NCI-H2196 treated with DMSO at 0.1 percent for 48 hours (cell line): Measurements from ENCODE around the gene KCNA10.

Source experiments
- DNase-seq: peaks from one replicate; lab custom pipeline; 2025; ENCODE audit not compliant: unreplicated experiment; lab: John Stamatoyannopoulos, UW

The KCNA10 gene

DNA sequence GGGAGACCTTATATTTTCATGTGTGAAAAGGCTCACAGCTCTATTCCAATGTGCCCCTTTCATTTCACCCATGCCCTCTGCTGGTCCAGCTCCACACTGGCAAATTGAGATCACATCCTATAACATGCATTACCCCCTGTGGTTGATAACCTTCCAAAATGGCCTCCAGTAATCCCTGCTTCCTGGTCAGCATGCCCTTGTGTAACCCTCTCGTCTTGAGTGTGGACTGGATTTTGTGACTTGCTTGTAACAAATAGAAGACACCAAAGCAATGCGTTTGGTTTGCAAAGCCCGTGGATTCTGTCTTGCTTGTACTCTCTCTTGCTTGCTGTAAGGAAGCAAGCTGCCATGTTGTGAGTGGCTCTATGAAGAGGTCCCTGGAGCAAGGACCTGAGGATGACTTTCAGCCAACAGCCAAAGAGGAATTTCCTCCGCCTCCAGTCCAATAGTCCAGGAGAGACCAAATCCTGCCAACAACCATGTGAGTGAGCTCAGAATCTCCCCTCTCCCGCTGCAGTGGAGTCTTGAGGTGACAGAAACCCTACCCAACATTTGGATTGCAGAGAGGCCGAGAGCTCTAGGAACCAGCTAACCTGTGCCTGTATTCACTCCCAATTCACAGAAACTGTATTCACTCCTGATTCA lies 17.4 kb downstream of the KCNA10 start:
- DNase-seq = no peak

DNA sequence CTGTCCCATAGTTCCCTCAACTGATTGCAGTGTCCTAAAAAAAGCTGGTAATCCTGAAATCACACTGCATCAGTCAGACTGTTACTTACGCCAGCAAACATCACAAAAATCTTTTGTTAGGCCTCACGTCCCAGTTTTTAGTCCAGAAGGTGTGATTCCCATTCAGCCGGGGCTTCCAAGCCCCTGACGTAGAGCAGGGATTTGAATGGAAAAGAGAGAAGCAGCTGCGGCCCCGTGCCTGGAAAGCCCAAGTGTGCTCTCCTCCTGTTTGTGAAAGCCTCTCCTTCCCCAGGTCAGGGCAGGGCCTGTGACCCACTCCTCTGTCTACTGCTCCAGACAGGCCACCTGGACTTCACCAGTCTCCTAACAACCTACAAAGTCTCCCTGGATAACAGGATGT lies 20.7 kb downstream of the KCNA10 start:
- no peak for DNase-seq

DNA sequence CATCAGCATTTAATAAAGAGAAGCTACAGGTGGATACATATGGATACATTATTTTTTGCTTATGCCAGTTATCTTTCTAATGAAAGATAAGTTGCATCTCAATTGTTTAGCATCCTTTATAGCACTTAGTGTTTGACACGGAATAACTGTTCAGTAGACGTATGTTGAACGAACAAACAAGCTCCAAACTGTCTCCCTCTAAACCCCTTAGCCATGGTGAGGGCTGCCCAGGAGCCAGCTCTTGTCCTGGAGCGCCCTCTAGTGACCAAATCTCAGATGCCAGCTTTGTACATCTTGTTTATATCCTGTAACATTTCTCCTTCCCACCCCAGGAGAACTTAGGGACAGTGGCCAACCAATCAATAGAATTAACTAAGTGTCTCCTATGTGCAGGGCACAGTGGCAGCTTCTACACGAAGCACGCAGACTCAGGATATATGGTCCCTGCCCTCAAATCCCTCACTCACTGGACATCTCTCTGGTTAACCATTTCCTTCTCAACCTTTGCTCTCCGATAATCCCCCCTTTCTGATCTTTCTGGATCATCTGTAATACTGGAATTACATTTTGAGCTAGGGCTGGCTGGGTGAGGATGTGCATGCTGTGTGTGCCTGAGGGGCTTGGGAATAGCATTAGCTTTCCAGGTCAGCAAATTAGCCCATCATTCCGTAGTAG lies 22.9 kb downstream of the KCNA10 start:
- DNase-seq = peak; percentile 50

DNA sequence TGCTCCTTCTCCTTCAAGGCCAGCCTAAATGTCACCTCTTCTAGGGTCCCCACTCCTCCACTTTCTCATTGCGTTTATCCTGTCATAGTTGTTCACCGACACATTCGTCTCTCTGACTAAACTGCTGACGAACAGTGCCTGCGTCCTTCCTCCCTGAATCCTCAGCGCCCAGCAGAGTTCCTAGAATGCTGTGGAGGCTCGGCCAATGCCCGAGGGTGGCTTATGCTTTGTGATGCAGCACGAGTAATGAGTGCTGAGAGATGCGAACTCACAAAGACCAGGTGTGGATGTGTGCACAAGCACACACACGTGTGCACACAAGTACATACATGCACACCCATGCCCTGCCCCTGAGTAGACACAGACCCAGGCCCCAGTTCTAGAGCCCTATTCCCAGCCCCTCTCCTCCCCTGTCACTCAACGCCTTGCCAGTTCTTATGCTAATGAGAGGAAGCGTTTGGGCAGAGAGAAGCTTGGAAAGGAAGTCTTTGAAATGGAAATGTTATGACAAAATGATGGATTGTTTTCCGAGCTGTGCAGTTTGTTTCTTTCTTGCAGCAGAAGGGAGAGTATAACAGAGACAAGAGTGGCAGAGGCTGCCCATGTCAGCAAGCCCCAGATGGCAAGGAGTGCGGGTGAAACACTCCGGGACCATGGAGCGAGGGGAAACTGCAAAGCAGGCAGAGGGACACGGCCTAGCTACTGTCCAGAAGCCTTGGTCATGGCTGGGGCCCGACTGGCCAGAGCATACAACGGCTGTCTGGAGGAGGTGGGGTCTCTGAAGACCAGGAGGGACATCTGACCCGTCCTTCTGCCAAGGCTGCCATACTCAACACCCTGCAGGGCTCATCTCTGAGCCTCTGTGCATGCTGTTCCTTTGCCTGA lies 24.2 kb downstream of the KCNA10 start:
- no peak for DNase-seq

DNA sequence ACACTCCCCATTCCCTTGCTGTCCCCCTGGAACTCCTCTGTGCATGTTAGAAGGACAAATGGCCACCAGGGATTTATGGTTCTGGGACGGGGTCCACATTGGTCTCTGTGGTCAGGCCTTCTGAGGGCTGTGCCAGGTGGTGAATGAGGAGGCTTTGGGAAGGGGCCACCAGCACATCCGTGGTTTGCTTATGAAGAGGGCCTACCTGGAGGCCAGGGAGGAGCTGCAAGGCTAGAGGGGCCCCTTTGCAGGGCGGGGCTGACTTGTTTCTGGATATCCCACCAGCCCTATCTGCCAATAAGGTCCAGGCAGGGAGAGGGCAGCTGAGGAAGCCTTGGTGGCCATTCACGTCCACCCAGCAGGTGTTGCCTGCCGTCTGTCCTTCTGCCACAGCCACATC lies 24.9 kb downstream of the KCNA10 start:
- DNase-seq = no peak

DNA sequence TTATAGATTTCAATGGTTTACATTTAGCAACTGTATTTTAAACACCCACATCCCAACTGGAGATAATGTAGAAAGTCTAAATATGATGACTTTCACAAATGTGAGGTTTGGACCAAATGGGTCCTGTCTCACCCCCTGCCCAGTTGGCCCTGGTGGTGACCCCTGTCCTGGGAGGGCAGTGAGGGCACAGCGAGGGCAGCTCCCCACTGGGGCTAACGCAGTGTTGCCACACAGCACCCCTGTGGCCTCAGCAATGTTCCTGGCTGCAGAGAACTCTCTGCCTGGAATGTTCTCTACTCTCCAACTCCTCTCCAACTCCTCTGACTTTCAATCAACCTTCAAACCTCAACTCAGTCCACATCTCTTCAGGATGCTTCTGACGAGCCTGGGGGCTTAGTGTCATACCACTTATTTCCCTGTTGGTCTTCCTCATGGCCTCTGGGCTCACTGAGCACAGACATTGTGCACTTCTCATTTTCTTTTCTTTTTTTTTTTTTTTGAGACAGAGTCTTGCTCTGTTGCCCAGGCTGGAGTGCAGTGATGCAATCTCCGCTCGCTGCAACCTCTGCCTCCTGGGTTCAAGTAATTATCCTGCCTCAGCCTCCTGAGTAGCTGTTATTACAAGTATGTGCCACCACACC lies 25.8 kb downstream of the KCNA10 start:
- no peak for DNase-seq

DNA sequence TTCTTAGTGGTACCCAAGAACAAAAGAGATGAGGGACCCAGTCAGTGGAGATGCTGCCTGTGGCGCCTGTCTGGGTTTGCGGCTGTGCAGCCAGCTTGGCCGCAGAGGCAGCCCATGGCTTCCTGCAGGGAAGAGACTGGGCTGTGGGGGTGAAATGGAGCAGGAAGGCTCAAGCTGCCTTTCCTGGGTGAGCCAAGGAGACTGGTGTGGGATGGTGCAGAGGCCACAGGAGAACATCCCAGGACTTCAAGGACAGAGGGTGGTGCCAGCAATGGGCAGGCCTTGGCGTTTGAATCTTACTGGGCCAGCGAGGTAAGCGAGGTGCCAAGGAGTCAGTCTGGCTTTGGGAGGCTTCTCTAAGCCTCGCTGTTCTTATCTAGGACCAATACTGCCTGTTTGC lies 26.4 kb downstream of the KCNA10 start:
- no peak for DNase-seq

DNA sequence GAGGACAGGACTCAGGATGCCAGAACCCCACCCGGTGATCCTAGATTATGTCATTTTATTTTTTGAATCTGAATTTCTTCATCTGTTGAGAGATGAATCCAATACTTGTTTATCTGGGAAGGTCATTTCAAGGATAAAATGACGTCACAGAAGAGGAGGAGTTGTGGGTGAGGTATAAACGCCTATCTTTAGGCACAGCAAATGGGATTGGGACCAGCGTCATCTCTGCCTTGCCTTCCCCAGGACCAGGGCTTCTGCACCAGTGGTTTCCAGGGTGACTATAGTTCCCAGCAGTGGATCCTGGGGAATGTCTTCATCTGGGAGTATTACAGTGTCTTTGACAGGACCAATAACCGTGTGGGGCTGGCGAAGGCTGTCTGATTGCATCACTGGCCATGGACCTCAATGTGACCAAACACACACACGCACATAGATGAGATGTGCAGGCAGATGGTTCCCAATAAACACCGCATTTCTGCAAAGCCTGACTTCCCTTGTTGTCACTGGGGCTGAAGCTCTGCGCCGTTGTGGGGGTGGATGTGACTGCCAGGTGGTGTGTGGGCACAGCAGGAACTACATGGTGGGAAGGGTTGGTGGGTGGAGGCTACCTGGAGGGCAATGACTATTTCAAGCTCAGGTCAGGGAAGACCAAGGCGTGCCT lies 28.1 kb downstream of the KCNA10 start:
- DNase-seq = no peak

DNA sequence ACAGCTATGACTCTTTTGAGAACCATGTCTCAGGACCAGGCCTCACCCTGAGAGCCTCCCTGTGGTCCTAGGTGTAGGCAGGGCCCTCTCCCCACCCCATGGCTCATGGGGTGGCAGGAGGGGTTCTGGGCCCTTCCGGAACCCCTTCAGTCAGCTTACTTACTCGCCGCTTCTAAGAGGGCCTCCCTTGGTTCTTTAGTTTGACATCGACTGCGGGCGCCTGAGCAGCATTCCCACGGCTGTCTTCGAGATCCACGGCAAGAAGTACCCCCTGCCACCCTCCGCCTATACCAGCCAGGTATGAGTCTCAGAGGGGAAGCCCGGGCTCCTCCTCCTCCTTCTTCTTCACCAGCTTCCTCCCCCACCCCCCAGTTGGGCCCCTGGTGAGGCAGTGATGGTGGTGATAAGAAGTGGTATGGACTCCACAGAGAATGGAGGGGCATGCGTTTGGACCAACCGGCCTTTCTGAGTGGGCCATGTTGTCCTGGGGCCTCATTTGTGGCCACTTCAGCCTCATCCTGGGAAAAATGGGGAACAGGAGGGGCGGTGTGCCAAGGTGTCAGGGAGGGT lies 28.9 kb downstream of the KCNA10 start:
- no peak for DNase-seq

DNA sequence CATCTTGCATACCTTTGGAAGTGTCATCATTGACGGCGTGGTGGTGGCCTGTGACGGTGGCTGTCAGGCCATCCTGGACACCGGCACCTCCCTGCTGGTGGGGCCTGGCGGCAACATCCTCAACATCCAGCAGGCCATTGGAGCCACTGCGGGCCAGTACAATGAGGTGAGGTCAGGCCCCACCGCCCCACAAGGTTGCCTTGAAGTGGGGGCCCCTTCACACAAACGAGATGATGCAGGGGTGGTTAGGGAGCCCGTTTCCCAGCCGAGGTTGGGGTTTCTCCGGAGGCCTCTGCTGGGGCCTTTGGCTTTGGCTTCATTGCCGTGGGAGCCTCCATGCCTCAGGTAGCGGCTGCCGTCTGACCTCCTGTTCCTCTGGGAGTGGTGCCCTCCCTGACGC lies 29.6 kb downstream of the KCNA10 start:
- no peak for DNase-seq

DNA sequence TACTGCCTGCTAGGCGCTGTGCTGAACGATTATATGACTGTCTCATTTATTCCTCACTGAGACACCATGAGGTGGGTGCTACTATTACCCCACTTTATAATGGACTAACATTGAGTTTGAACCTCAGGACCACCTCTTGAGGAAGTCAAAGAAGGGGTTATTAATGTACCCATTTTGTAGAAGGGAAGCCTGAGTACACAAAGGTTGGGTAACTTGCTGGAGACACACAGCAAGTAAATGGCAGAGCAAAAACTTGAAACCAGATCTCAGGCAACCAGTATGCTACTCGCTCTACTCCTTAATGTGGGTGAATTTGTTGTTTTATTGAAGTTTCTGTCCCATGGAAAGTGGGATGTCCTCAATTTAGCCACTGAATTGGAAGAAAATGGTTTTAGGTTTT lies 30.1 kb downstream of the KCNA10 start:
- no peak for DNase-seq

DNA sequence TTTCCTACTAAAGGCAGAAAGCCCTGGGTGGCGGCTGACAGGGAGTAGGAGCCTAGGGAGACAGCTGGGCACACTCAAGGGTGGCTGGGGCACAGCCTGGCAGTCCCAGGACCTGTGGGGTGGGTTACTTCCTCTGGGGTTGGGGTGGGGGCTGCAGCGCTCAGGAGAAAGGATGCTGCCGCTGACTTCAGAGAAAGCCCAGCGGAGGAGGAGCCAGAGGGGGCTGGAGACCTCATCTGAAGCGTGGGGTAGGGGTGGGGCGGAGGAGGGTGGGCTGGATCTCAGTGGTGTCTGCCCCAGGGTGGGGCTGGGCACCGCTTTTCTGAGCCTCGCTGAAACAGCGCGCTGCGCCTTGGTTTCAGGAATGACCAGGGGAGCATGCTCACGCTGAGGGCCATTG lies 30.8 kb downstream of the KCNA10 start:
- no peak for DNase-seq

DNA sequence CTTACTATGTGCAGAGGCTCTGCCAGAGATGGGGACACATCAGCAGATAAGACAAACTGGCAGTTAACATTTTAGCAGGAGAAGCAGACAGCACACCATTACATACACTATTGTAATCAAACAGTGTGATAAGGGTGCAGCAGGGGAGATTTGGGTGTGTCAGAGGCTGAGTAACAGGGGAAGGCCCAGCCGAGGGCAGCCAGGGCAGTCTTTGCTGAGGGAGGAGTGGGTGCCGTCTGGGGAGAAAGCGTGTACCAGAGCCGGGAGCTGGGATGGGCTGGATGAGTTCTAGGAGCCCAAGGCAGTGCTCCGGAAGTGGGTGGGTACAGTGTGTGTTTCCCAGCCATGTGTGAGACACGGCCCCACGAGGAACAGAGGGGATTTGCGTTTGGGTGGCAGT lies 31.2 kb downstream of the KCNA10 start:
- no peak for DNase-seq

DNA sequence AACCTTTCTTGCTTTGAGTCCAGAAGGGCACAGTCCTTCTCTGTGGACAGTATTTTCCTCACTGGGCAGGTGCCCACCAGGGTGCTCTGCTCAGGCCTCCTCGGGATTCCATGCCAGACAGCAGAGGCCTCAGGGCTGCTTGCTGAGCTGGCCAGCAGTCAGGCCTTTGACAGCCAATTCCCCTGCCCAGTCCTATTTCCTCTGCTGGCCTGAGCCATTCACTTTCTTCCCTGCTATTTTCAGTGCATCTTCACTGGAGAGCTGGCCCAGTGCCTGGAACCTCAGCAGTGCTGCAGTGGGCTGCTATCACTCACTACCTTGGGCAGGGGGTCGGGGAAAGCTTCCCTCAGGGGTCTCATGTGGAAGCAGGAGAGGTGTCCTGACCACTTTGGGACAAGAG lies 33.2 kb downstream of the KCNA10 start:
- DNase-seq = no peak

DNA sequence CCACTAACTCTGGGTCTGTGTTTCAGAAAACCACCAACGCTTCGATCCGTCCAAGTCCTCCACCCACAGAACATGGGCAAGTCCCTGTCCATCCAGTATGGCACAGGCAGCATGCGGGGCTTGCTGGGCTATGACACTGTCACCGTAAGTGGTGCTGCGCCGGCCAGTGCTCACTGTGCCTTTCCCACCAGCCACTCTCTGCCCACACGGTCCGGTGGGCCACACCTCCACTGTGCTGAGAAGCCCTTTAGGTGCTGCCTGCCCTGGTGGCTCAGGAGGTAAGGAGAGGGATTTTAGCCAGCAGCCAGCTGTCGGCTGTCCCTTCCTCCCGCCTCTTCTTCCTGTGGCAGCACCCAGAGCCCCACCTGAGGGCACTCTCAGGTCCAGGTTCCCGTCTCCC lies 34.2 kb downstream of the KCNA10 start:
- DNase-seq = no peak

DNA sequence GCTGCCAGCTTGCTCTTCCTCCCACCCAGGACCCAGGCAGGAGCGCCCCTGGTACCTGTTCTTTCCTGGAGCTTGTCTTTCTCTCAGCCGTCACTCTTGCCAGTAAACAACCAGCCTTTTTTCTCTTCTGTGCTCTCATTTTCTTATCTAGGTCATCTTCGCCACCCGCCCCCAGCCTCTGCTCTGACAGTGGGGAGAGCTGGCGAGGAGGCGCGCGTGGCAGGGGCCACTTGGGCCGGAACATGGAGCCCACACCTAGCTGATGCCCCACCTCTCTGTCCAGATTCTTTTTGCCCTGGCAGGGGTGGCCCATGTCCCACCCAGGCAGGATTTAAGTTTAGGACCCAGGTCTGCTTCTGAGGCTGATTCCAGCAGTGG lies 35.7 kb downstream of the KCNA10 start:
- no peak for DNase-seq

DNA sequence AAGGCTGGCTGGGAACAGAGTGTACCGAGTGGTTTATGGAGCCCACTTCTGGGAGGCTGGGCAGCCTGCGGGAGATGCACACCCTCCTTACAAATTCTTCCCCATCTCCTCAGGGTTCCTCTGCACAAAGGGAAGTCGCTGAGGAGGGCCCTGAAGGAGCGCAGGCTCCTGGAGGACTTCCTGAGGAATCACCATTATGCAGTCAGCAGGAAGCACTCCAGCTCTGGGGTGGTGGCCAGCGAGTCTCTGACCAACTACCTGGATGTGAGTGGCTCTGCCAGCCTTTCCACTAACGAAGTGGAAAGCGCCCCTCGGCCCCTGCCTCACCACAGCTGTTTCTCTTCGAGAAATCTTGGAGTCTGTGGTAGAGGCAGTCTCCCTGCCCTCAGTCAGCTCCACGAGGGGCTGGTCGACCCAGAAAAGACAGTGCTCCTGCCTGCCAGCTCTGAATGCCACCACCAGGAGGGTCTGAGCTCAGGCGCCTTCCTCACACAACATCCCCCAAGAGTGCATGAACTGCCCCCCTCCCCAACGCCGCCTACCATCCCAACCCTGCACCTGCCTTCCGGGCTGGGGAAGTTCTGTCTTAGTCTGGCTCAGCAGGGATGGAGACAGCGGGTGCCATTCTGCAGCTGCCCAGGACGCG lies 36.2 kb downstream of the KCNA10 start:
- DNase-seq = no peak

DNA sequence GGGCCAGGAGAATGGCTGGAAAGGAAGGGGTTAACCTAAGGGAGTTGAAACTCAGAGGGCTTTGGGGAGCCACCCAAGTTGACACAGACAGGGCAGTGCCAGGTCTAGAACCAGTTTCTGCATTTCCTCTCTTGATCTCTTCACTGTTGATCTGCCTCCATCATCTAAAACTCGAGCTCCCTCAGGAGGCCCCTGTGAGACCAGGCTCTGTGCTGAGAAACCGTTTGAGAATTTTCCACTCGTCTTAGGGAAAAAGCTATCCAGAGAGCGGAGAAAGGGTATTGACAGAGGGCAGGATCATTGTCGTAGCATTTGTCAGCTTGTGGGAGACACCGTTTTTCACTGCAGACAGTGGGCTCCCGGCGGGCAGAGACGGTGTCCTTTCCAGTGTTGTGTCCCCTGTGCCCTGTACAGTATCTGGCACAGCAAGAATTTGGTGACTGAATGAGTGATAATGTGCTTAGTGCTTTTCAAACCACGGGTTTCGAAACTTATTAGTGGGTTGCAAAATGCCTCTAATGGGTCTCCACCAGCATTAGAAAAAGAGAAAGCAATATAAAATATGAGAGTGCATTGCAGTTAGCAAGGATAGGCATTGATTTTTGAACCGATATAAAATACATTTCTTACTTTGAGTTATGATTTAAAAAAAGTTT lies 36.9 kb downstream of the KCNA10 start:
- DNase-seq = no peak

DNA sequence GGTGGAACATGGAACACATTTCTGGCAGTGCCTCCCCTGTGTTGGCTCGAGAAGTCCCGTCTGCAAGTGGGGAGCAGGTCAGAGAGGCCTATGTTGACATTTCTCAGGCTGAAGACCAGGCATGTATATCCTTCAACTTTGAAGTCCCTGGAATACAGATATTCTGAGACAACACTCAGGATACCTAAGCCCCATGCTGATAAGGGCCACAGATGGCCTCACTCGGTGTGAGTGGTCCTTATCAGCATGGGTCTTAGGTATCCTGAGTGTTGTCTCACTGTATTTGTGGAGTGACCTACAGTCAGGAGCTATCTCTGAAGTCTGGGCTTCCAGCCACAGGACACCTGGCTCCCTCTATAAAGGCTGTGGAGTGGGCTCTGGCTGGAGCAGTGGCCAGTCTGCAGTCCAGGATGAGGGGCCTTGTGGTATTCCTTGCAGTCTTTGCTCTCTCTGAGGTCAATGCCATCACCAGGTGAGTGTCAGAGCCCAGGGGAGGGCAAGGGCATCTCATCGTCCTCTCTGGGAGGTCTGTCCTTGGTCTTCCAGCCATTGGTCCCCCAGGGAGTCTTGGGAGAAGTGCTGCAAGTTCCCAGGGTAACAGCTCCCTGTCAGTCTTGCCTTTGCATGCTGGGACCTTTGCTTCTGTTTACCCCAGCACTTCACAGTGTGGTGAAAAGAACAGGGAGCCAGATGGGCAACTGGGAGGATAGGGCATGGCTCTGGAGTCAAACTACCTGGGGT lies 38.4 kb downstream of the KCNA10 start:
- no peak for DNase-seq
